Right lung (tissue), 5 donors: Measurements from ENCODE around the gene CYTH4. TPM values are rescaled to one million over a fixed set of nuclear protein-coding genes. Genes with fewer than 3 reads are reported as not detected.
A peak's percentile ranks its signal among the peaks of the same experiment; 100 is the strongest.
"Not testable (repeated sequence)": the region's sequence is repeated elsewhere in the genome, so short reads cannot be mapped to it uniquely, and the experiment has no call there.

Experiments
- DNase-seq, 2 donors: peaks; one replicate each; pipeline ENCODE4 v3.0.0-alpha.2; 2013
- polyA plus RNA-seq, 5 donors: library from polyadenylated mRNA; unstranded; fragments of 120-200 nt; gene quantifications; one replicate each; pipeline versions ENCODE4 v1.2.1 to v1.2.3, GENCODE V29; 2013; ENCODE audit warnings: inconsistent platforms in 1 of 5, low replicate concordance in 1 of 5; ENCODE audit not compliant: insufficient read length in 5 of 5, insufficient read depth in 1 of 5

The CYTH4 gene
- polyA plus RNA-seq, 5 donors, result 4.5 to 6.0 (median 5.2) TPM

DNA sequence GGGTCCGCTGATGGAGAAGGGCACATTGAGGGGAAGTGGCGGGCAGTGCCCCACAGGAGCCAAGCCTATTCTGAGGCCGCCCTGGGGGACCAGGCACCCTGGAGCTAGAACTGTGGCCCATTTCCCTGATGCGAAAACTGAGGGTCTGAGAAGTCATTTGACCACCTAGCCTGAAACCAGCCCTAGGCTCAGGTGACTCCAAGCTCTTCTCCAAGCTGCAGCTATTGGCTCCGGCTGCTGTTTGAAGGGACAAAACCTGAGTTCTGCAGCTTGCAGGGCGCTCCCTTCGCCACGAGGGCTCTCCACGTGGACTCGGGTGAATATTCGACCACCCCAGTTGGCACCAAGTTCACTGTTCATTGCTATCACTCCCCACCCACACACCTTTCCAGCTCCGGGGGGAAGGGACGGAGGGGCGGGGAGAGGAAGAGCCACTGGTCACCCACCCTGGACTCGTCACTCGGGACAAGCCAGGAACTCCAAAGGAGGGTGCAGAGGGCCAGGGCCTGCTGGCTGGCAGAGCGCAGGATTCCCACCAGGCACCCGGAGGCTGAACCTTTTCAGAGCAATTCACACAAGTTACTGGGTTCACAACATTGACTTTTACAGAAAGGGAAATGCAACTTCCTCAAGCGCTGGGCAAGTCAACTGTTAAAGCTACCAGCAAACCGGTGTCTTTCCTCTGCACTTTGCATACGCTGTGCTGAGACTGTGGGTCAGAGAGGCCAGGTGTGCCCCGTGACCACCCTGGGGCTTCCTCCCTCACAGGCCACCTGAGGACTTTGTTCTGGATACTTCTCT lies 37.2 kb upstream of the CYTH4 start:
- no peak for DNase-seq

DNA sequence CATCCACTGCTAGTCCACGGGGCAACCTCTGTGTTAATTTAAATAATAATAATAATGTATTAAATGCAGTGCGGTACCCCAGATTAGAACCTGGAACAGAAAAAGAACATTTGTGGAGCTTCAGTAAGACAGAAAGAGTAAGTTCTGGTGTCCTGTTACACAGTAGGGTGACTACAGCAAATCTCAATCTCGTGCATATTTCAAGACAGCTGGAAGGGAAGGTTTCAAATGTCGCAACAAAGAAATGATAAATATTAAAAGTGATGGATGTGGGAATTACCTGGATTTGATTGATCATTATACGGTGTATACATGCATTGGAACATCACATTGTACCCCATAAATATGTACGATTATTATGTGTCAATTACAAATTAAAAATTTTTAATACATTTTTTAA lies 36.6 kb upstream of the CYTH4 start:
- DNase-seq, result no peak

DNA sequence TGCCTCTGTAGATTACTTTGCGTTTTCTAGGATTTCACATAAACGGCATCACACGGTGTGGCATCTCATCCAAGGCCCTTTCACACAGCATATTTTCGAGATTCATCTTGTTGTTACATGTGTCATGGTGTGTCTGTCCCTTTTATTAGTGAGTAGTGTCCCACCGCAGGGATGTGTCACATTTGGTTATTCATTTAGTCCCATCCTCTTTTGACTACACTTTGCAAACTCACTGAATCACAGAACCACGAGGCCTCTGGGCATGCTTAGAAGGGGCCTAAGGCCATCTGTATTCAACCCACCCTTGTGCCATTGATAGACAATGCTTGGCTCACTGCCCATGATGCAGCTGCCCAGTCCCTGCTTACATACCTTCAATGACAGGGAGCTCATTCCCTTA lies 34.1 kb upstream of the CYTH4 start:
- DNase-seq, result no peak

DNA sequence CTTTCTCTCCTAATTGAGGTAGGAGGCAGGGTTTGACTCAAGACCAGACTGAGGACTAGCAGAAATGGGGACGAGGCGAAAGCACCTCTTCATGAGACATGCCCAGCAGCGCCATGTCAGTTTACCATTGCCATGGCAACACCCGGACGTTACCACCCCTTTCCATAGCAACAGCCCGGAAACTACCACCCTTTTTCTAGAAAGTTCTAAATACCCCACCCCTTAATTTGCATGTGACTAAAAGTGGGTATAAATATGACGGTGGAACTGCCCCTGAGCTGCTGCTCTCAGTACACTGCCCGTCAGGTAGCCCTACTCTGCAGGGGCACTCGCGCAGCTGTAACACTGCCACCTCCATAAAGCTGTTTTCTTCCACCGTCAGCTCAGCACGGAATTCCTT lies 32.3 kb upstream of the CYTH4 start:
- no peak for DNase-seq

DNA sequence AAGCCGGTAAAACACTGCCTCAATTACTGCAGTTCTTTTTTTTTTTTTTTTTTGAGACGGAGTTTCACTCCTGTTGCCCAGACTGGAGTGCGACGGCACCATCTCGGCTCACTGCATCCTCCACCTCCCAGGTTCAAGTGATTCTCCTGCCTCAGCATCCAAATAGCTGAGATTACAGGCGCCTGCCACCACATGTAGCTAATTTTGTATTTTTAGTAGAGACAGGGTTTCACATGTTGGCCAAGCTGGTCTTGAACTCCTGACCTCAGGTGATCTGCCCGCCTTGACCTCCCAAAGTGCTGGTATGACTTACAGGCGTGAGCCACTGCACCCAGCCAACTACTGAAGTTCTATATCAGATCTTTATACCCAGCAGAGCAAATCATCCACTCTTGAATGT lies 30.5 kb upstream of the CYTH4 start:
- DNase-seq, result not testable (repeated sequence)

DNA sequence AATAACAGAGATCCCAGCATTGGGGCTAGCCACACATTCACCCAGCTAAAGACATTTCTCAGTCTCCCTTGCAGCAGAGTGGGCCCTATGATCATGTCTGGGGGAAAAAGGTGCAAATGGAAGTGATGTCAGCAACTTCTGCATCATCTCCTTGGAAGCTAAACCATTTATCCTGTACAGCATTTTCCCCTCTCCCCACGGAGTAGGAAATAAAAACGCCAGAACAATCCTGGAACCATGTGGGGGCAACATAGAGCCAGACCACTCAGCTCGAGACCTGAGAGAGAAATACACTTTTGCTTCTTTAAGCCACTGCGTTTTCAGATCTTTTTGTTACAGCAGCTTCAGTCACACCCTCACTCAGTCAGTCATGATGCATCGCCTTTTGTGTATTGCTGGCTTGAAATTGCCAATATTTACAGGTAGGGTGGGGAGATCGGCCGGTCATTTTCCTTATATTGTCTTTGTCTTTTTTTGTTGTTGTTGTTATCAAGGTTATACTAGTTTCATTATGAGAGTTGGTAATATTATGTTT lies 29.1 kb upstream of the CYTH4 start:
- DNase-seq, result no peak

DNA sequence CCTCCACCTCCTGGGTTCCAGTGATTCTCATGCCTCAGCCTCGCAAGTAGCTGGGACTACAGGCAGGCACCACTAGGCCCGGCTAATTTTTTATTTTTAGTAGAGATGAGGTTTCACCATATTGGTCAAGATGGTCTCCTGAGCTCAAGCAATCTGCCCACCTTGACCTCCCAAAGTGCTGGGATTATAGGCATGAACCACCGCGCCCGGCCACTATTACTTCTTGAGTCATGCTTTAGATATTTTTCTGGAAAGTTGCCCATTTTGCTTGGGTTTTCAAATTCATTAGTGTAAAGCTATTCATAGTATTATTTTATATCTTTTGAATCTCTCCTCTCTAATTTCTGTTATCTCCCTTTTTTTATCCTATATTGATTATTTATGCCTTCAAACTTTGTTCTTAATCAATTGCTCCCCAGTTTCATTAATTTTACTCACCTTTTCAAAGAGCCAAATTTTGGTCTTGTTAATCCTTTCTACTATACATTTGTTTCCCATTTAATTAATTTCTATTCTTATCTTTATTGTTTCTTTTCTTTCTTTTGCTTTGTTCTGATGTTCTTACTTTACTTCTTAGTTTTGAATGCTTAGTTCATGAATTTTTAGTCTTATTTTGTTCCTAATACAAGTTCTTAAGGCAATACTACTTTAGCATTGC lies 28.0 kb upstream of the CYTH4 start:
- DNase-seq, result no peak

DNA sequence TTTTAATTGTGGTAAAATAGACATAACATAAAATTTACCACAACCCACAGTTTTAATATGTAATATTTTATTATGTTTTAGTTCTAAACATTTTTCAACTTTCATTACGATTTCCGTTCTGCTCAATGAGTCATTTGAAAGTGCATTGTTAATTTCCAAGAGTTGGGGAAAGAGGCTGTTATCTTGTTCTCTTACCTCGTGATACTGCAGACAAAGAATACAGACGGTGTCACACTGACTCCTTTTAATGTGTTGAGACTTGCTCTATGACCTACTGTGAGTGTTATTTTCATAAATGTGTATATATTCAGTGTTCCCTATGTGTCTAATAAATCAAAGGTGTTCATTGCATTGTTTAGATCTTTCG lies 27.5 kb upstream of the CYTH4 start:
- no peak for DNase-seq

DNA sequence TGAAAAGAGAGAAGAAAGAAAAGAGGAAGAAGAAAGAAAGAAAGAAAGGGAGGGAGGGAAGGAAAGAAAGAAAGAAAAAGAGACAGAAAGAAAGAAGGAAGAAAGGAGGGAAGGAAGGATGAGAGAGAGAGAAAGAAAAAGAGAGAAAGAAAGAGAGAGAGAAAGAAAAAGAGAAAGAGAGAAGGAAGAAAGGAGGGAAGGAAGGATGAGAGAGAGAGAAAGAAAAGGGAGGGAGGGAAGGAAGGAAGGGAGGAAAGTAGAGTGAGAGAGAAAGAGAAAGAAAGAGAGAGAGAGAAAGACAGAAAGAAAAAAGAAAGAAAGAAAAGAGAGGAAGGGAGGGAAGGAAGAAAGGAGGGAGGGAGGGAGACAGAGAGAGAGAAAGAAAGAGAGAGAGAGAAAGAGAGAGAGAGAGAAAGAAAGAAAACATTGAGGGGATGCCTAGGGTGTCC lies 26.7 kb upstream of the CYTH4 start:
- no peak for DNase-seq

DNA sequence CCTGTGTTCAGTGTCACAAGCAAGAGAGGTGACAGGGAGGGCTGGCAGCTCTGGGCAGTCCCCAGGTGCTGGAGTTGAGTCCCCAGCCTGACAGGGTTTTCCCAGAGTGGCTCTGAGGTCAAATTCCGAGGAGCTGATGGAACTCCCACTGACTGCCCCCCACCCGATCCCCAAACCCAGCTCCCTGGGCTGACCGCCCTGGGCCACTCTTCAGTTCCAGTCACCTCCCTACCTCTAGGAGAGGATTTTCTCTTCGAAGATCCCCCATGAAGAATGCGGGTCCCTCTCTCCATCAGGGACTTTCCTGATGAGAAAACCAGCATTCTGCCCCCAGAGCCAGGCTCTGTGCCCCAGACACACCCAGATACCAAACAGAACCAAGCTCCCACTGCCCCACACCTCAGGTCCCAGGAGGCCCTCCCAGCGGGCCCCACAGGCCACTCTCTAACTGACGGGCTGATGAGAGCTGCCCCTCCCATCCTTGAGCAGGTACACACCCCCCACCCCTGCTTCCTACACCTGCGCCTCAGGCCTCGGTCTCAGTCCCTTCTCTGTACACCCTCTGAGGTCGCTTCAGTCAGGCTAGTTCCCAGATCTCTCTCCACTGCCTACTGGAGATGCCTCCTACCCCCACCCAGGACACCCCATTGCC lies 26.1 kb upstream of the CYTH4 start:
- DNase-seq, result no peak

DNA sequence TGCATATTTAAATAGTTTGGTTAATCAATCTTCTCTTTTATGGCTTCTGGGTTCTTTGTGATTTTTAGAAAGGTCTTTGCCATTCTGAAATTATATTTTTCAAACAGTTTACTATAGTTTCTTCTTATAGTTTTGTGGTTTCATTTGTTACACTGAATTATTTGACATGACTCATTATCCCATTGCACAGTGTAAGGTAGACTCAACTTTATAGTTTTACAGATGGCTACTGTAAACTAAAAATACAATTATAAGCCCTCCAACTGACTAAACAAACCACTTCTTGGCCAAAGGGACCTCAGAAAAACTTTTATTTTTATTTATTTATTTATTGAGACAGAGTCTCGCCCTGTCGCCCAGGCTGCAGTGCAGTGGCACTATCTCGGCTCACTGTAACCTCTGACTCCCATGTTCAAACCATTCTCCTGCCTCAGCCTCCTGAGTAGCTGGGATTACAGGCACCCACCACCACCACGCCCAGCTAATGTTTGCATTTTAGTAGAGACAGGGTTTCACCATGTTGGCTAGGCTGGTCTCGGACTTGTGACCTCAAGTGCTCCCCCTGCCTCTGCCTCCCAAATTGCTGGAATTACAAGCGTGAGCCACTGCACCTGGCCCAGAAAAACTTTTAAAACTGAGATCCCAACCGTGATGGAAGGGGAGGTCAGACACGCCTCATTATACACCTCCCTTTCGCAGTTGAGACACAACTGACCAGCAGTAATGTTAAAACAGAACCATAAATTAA lies 24.1 kb upstream of the CYTH4 start:
- no peak for DNase-seq

DNA sequence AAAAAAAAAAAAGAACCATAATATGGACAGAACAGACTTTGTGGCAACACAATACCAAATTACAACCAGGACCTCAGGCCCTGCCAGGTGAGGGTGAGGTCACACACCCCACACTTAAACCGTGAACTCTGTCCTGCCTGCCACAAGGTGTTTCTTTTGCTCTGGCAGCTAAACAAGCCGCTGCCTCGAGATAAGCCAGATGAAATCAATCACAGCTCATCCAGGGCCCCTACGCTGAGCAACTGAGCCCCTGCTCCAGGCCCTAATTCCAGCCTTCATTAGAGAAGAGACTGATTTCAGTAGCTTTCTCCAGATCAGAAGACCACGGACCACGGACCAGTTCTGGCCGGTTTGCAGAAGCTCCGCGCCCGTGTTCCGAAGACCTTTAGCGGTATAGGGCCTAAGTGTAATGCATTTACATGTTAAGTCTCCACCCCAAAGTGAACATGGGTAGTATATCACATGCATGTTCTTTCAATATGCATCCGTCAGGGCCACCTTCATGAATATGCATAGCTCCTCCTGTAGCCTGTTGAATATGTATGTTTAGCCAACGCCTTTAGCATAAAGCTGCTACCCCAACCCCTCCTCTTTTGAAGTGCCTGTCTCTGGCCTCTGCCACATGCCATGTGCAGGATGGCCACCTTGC lies 23.4 kb upstream of the CYTH4 start:
- DNase-seq, result no peak

DNA sequence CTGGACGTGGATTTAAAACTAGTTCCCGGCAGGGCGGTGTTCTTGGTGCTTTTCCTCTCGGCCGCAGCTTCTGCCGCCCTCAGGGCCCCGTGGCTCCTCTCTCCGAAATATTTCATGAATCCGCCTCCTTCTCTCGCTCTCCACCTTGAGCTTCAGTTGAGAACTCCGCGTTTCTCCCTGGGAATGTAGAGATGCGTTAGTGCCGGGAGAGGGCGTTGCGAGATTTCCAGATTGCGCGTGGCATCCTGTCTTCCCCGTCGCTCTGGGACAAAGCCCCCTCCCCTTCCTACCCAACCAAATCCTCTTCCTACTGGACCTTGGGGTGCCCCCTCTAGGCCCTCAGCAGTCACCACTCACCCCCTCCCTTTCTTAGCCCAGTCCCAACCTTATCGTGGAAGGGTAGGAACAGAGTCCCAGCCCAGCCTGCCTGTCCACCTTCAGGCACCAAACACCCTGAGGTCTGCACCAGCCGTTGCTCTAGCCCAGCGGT lies 22.7 kb upstream of the CYTH4 start:
- no peak for DNase-seq

DNA sequence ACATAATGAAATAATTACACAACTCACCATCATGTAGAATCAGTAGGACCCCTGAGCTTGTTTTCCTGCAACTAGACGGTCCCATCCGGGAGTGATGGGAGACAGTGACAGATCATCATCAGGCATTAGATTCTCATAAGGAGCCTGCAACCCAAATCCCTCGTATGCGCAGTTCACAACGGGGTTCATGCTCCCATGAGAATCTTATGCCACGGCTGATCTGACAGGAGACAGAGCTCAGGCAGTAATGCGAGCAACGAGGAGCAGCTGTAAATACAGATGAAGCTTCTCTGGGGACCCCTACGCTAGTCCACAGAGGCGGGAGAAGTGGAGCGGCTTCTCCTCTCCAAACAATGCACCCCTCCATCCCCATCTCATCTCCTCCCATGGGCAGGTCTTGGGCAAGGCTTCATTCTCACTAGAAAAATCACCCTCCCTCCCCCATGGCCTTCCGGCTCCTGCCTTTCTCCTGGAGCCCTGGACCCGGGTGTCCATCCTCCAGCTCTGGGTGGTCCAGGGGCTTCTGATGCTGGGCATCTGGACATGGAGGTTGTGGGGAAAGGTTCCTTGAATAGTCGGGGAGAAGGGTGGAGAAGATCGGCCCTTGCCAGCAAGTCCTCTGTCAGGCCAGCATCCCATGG lies 22.0 kb upstream of the CYTH4 start:
- no peak for DNase-seq

DNA sequence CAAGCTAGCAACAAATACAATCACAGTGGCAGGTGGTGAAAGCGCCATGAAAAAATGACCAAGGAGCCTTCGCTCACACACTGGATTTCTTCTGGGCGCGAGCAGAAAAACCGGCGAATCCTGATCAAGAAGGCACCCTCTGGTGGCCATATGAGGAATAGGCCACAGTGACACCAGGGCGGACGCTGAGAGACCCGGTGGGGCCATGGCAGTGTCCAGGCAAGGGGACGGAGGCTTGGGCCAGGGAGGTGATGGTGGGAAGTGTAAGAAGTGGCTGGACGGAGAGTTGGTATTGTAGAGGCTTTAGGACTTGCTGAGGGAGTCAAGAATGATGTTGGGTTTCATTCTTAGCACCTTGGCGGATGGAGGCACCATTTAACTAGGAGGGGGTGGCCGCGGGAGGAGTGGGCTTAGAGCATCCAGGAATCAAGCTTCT lies 21.4 kb upstream of the CYTH4 start:
- no peak for DNase-seq

DNA sequence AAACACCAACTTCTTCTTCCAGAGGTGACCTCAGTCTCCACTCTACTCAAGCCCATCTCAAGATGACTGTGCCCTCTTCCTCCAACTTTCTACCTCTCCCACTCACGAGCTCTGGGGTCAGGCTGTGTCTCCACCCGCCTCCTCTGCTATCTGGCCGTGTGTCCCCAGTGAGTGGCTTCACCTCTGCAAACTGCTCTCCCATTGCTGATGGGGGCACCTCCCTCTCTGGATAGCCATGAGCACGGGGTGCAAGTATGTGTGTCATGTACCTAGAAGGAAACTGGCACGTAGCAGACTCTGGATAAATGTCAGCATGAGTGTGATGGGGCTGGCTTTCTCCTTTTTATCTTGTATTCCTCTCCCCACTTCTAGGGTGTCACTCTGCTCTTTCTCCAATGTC lies 20.0 kb upstream of the CYTH4 start:
- no peak for DNase-seq

DNA sequence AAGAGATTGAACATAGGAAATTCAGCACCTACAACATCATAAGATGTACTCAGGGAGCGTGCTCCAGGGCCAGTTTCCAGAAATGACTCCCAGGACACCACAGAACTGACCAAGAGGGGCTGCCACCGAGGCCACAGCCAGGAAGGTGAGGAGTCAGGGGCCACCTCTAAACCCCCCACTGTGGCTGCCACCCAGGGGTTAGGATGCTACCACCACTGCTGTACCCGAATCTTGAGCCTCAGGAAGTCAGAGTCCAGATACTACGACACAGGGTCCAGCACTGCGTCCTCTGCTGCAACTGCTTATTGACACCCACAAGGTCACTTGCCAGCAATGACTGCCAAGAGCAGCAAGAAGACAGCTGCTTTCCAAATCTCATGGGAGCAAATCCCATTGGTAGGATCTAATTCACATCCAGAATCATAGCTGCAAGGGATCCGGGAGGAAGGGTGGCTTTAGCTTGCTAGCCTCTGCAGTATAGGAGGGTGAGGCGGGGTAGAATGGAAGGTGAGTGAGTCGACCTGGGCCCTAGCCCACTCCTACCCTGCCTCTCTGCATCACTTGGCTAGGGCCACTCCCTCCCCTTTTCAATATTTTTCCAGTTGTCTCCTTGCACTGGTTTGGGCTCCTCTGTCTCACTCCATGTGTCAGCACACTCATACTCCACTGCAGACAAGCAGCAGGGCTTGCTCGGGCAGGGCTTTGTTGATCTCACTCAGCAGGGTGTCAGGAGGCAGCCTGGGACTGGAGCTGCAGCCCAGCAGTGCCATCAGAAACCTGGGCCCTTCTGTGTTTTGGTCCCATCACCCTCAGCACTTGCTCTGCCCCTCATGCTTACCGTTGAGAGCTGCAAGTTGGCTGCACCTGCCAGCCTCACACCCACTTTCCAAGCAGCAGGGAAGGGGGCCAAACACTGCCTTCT lies 18.1 kb upstream of the CYTH4 start:
- DNase-seq, result no peak

DNA sequence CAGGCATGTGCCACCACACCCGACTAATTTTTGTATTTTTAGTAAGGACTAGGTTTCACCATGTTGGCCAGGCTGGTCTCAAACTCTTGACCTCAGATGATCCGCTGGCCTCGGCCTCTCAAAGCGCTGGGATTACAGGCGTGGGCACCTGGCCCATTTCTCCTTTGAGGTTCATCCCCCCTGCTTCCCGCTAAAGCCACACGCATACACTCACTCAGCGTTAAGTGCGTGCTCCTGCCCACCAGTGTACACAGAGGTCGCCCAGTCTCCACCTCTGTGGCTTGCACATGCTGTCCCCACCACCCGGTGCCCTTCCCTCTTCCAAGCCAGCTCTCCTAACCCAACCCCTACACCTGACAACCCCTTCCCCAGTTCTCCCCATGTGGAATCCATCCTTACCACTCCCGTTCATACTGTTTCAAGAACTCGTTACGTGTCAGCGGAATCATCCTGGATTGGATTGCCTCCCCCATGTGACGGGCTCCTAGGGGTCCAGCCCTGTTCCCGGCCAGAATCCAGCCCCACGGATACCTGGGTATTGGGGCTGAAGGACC lies 15.7 kb upstream of the CYTH4 start:
- no peak for DNase-seq

DNA sequence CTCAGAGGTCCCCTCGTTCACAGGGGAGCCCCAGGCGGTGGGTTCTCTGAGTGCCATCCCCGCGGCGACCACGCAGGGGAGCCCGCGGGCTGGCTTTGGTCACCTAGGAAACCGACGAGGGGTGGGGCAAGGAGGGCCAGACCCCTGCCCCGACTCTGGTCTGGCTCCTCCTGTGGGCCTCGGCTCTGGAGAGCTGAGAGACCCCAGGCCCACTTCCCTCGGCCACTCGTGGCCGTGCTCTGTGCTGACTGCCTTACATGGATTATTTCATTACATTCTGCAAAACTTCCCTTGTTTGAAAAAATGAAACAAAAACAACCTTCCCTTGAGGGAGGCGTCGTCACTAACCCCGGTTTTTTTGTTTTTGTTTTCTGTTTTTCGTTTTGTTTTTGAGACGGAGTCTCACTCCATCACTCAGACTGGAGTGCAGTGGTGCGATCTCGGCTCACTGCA lies 15.1 kb upstream of the CYTH4 start:
- DNase-seq, result peak; percentile 33 to 45
